A549 (cell line): ENCODE data around the gene EIF4G3. TPM values are rescaled to one million over a fixed set of nuclear protein-coding genes. Genes with fewer than 3 reads are reported as not detected.
"Not testable (repeated sequence)": the region's sequence is repeated elsewhere in the genome, so short reads cannot be mapped to it uniquely, and the experiment has no call there.

ENCODE experiments used
- ATAC-seq, 2 experiments: fragments of 200-7000 bp in 1 of 2; fragments of >200 bp in 1 of 2; cut with Nextera tagmentation in 1 of 2; cut with Tn5 transposase in 1 of 2; 3 replicates each; pipeline versions ENCODE4 v1.8.0 to v1.9.1; 2018 to 2020; ENCODE audit warnings: mild to moderate bottlenecking in 1 of 2, moderate library complexity in 1 of 2
- CTCF ChIA-PET: fragments of 300-600 bp; sonication (Branson Sonifier 250); formaldehyde crosslinking; extraction: SDS; loops from one replicate; lab custom pipeline; 2021; ENCODE audit warnings: antibody characterized with exemption, inconsistent platforms; lab: Yijun Ruan, JAX
- POLR2A ChIA-PET: fragments of 350-600 bp; formaldehyde crosslinking; extraction: SDS; loops from one replicate; lab custom pipeline; 2021; ENCODE audit warnings: antibody characterized with exemption, inconsistent platforms; lab: Yijun Ruan, JAX
- DNase-seq, 2 experiments: peaks; one replicate each; pipeline versions ENCODE4 v3.0.0 to v3.0.0-alpha.2; 2011 to 2016; ENCODE audit warnings: low read depth in 1 of 2, low spot score in 1 of 2
- FAIRE-seq: peaks from 2 replicates; lab custom pipeline; 2011; peaks lifted over from hg19 to GRCh38; lab: Jason Lieb, UNC
- H3K27ac ChIP-seq, 2 experiments: fragments of >200 bp; sonication (Bioruptor Twin); formaldehyde crosslinking; 3 replicates each; pipeline ENCODE4 v1.5.1; 2016 to 2017
- H3K4me1 ChIP-seq: fragments of >200 bp; sonication (Bioruptor Twin); formaldehyde crosslinking; 3 replicates; pipeline ENCODE4 v1.6.1; 2016
- H3K4me2 ChIP-seq: fragments of >200 bp; sonication (Bioruptor Twin); formaldehyde crosslinking; 3 replicates; pipeline ENCODE4 v1.6.1; 2016
- H3K4me3 ChIP-seq: fragments of >200 bp; sonication (Bioruptor Twin); formaldehyde crosslinking; 3 replicates; pipeline ENCODE4 v1.5.1; 2016
- H3K9me3 ChIP-seq: fragments of >200 bp; sonication (Bioruptor Twin); formaldehyde crosslinking; 3 replicates; pipeline ENCODE4 v1.6.1; 2016
- ATOH8 ChIP-seq: fragments of 250-450 bp; sonication (Bioruptor Pico); IDR thresholded peaks from 2 replicates; pipeline ENCODE4 v1.5.0; 2020; ENCODE audit warnings: low read depth, mild to moderate bottlenecking, moderate library complexity
- BCL3 ChIP-seq: fragments of >200 bp; sonication (Bioruptor Twin); formaldehyde crosslinking; IDR thresholded peaks from 3 replicates; pipeline ENCODE4 v1.6.1; 2016
- CHD2 ChIP-seq: fragments of 150-350 bp; IDR thresholded peaks from 2 replicates; pipeline ENCODE4 v1.6.1; 2014; ENCODE audit warnings: low read length; ENCODE audit not compliant: partially characterized antibody
- CHD4 ChIP-seq: fragments of 200-600 bp; sonication (generic); IDR thresholded peaks from 2 replicates; pipeline ENCODE4 v1.6.1; 2016; ENCODE audit warnings: antibody characterized with exemption, mild to moderate bottlenecking, borderline replicate concordance
- EHF ChIP-seq: fragments of 250-450 bp; sonication (Bioruptor Pico); IDR thresholded peaks from 2 replicates; pipeline ENCODE4 v1.5.0; 2020; ENCODE audit warnings: mild to moderate bottlenecking
- FOSL2 ChIP-seq, 2 experiments: fragments of 450-650 bp in 1 of 2; fragments of >200 bp in 1 of 2; sonication (Bioruptor Twin) in 1 of 2; formaldehyde crosslinking; IDR thresholded peaks; 2 replicates each; pipeline versions ENCODE4 v1.5.0 to v1.6.1; 2016 to 2020; ENCODE audit warnings: mild to moderate bottlenecking in 1 of 2, moderate library complexity in 1 of 2
- FOXS1 ChIP-seq: fragments of 250-450 bp; sonication (Bioruptor Pico); IDR thresholded peaks from 2 replicates; pipeline ENCODE4 v1.5.0; 2020; ENCODE audit warnings: mild to moderate bottlenecking, moderate library complexity
- HDAC2 ChIP-seq: fragments of 200-600 bp; sonication (generic); IDR thresholded peaks from 2 replicates; pipeline ENCODE4 v1.6.1; 2016
- HOXB13 ChIP-seq: fragments of 250-450 bp; sonication (Bioruptor Pico); IDR thresholded peaks from 2 replicates; pipeline ENCODE4 v1.5.0; 2020; ENCODE audit warnings: low read depth, mild to moderate bottlenecking, moderate library complexity
- HOXB5 ChIP-seq: fragments of 250-450 bp; sonication (Bioruptor Pico); IDR thresholded peaks from 2 replicates; pipeline ENCODE4 v1.5.0; 2020; ENCODE audit warnings: mild to moderate bottlenecking, moderate library complexity
- JUN ChIP-seq, 2 experiments: fragments of >200 bp; sonication (Bioruptor Twin); formaldehyde crosslinking; IDR thresholded peaks; 2 replicates in 1 of 2; 3 replicates in 1 of 2; pipeline ENCODE4 v1.6.1; 2016 to 2017
- JUNB ChIP-seq: fragments of >200 bp; sonication (Bioruptor Twin); formaldehyde crosslinking; IDR thresholded peaks from 2 replicates; pipeline ENCODE4 v1.6.1; 2016
- MAX ChIP-seq: IDR thresholded peaks from 2 replicates; pipeline ENCODE4 v1.6.1; 2012
- NPAS2 ChIP-seq: fragments of 250-450 bp; sonication (Bioruptor Pico); IDR thresholded peaks from 2 replicates; pipeline ENCODE4 v1.8.0; 2022; ENCODE audit warnings: mild to moderate bottlenecking, moderate library complexity, borderline replicate concordance
- PBX3 ChIP-seq: IDR thresholded peaks from 2 replicates; pipeline ENCODE4 v1.6.1; 2012
- POLR2A ChIP-seq: IDR thresholded peaks from 2 replicates; pipeline ENCODE4 v1.6.1; 2012; ENCODE audit warnings: mild to moderate bottlenecking, low read length
- POLR2AphosphoS2 ChIP-seq: conservative IDR thresholded peaks from 2 replicates; pipeline ENCODE4 v1.6.1; 2012; ENCODE audit warnings: low read length, improper control_type of control experiment, inconsistent platforms
- RCOR1 ChIP-seq: fragments of 150-350 bp; IDR thresholded peaks from 2 replicates; pipeline ENCODE4 v1.6.1; 2014; ENCODE audit warnings: antibody characterized with exemption, low read length, low read depth
- SMC3 ChIP-seq: fragments of >200 bp; sonication (Bioruptor Twin); formaldehyde crosslinking; IDR thresholded peaks from 3 replicates; pipeline ENCODE4 v1.6.1; 2018; ENCODE audit warnings: inconsistent platforms
- SREBF2 ChIP-seq: fragments of 450-650 bp; IDR thresholded peaks from 2 replicates; pipeline ENCODE4 v1.6.1; 2014; ENCODE audit warnings: mild to moderate bottlenecking, moderate library complexity
- TFCP2L1 ChIP-seq: fragments of 250-450 bp; sonication (Bioruptor Pico); IDR thresholded peaks from 2 replicates; pipeline ENCODE4 v1.5.0; 2021; ENCODE audit warnings: mild to moderate bottlenecking
- TP53 ChIP-seq: fragments of 250-450 bp; sonication (Bioruptor Pico); IDR thresholded peaks from 2 replicates; pipeline ENCODE4 v1.5.0; 2021; ENCODE audit warnings: mild to moderate bottlenecking, moderate library complexity
- ZC3H11A ChIP-seq: fragments of 450-650 bp; IDR thresholded peaks from 2 replicates; pipeline ENCODE4 v1.6.1; 2014; ENCODE audit warnings: antibody characterized with exemption, mild to moderate bottlenecking
- ZNF302 ChIP-seq: fragments of 250-450 bp; sonication (Bioruptor Pico); IDR thresholded peaks from 2 replicates; pipeline ENCODE4 v1.9.0; 2021; ENCODE audit warnings: inconsistent platforms, mild to moderate bottlenecking, moderate library complexity
- WGBS: methylation state at CpG from one replicate; pipeline ENCODE4 v1.1.6; 2017; ENCODE audit errors: missing lambda C conversion rate; 5-methylcytosine and 5-hydroxymethylcytosine counted together
- polyA plus RNA-seq, 4 experiments: library from polyadenylated mRNA; depleted of rRNA in 3 of 4; stranded (reverse); fragments of >200 nt; fragmentation: RNase III in 1 of 4; extraction: RNeasy Plus Mini Kit Qiagen cat#74134 plus additional on column Dnase treatment in 1 of 4; gene quantifications; 2 replicates in 3 of 4; 3 replicates in 1 of 4; pipeline ENCODE4 v1.2.3, GENCODE V29; 2011 to 2017

The EIF4G3 gene
- polyA plus RNA-seq, 2 of the 4 experiments (the other 2 are of a cell fraction) = 25.0 to 51.3 TPM

- DNase-seq (no peak), ATAC-seq (no peak), FAIRE-seq (no peak)
- H3K27ac ChIP-seq = 0 out of 6 replicates have a peak overlapping the region, but pooled peaks of 1 of the 2 experiments have one; percentile 31
- WGBS = 91% methylated on average over 2 of the region's 2 CpGs
- ChIA-PET CTCF (no interaction called here), POLR2A (no interaction called here)
- no peak overlapping the region for H3K4me2 ChIP-seq
- TF ChIP-seq JUNB (no peak), FOXS1 (CRISPR knock-in tag) (no peak), POLR2A (no peak), CHD2 (no peak), PBX3 (no peak), EHF (CRISPR knock-in tag) (no peak), ZNF302 (CRISPR knock-in tag) (no peak), RCOR1 (no peak), TFCP2L1 (CRISPR knock-in tag) (no peak), ZC3H11A (no peak), FOSL2 (IDR thresholded peaks at IDR 0.05) (no peak), FOSL2 (CRISPR knock-in tag; IDR thresholded peaks at IDR 0.05) (no peak), POLR2AphosphoS2 (no peak)
- H3K9me3 ChIP-seq = no peaks in the 10 kb centered on the region
- peaks cover 10% of the 10 kb centered on the region for H3K4me1 ChIP-seq
- H3K4me3 ChIP-seq = no peak overlapping the region
Observed at GRCh38 chr1:20792196-20792595, 384.5 kb downstream of the EIF4G3 start.

- 96% methylated on average over 3 of the region's 3 CpGs for WGBS
- peak overlapping the region in 1 of 2 experiments; percentile 31; a peak in 1 of 6 replicates for H3K27ac ChIP-seq
- no peak for FAIRE-seq
- no peak for ATAC-seq
- CTCF ChIA-PET = interaction anchor here (0.7 kb wide), 1 partner anchor 11 kb away, joined by 3 read pairs; no protein-coding TSS in a partner anchor
- H3K4me3 ChIP-seq = no peak overlapping the region
- POLR2A ChIA-PET = no interaction called here
- H3K4me1 ChIP-seq = peaks cover 10% of the 10 kb centered on the region
- no peaks in the 10 kb centered on the region for H3K9me3 ChIP-seq
- DNase-seq = no peak
- H3K4me2 ChIP-seq = no peak overlapping the region
- TF ChIP-seq HOXB13 (no peak), TP53 (CRISPR knock-in tag) (no peak), MAX (no peak)
Observed at GRCh38 chr1:20790785-20791184, 385.9 kb downstream of the EIF4G3 start.

- Histone ChIP-seq H3K27ac (0 out of 6 replicates have a peak overlapping the region, but pooled peaks of 1 of the 2 experiments have one; percentile 46), H3K4me1 (peaks cover 16% of the 10 kb centered on the region)
- H3K4me3 ChIP-seq, POLR2A ChIA-PET, DNase-seq, FAIRE-seq, H3K9me3 ChIP-seq, H3K4me2 ChIP-seq, ATAC-seq: not testable (repeated sequence)
- WGBS = 88% methylated on average over 8 of the region's 9 CpGs
- CTCF ChIA-PET = interaction anchor here (3.9 kb wide), 1 partner anchor 93 kb away, joined by 18 read pairs; no protein-coding TSS in a partner anchor
Observed at GRCh38 chr1:20789598-20789997, 387.1 kb downstream of the EIF4G3 start.

- POLR2A ChIA-PET = interaction anchor here (1.5 to 1.7 kb wide), 3 partner anchors 91 to 407 kb away, joined by 5 to 9 read pairs (median 5); no protein-coding TSS in a partner anchor
- peak in 1 of 2 experiments; percentile 4; a peak in 3 of 6 replicates for ATAC-seq
- peak overlapping the region; percentile 91 for H3K4me2 ChIP-seq
- 49% methylated on average over 22 of the region's 22 CpGs for WGBS
- CTCF ChIA-PET = interaction anchor here (2.5 to 3.9 kb wide), 2 partner anchors 92 to 407 kb away, joined by 7 to 18 read pairs; no protein-coding TSS in a partner anchor
- peak overlapping the region; percentile 91 to 100 for H3K27ac ChIP-seq
- peak in 1 of 2 experiments; percentile 56 for DNase-seq
- H3K4me1 ChIP-seq = peaks cover 25% of the 10 kb centered on the region
- H3K4me3 ChIP-seq = peak overlapping the region; percentile 74
- no peak for FAIRE-seq
- no peaks in the 10 kb centered on the region for H3K9me3 ChIP-seq
- TF ChIP-seq CHD4 (no peak), MAX (no peak), HDAC2 (no peak), SMC3 (no peak), NPAS2 (no peak), SREBF2 (no peak), BCL3 (no peak; the same call in 2 of the 3 replicates), HOXB5 (CRISPR knock-in tag) (no peak), TP53 (CRISPR knock-in tag) (no peak), JUN (IDR thresholded peaks at IDR 0.05) (no peak), ATOH8 (CRISPR knock-in tag) (no peak)
Observed at GRCh38 chr1:20787840-20788795, 388.6 kb downstream of the EIF4G3 start.
